GM12878 (cell line): ENCODE data around the gene THUMPD3. TPM values are rescaled to one million over a fixed set of nuclear protein-coding genes. Genes with fewer than 3 reads are reported as not detected.

Experiments
- ATAC-seq: fragments of 200-7000 bp; cut with Tn5 transposase; 3 replicates; pipeline ENCODE4 v1.9.1; 2020; ENCODE audit warnings: mild to moderate bottlenecking, moderate library complexity
- BruUV-seq: library from RNA; stranded (reverse); fragments of 400-500 nt; replicated peaks from 2 replicates; lab custom pipeline; 2021; lab: Mats Ljungman, UMichigan
- CTCF ChIA-PET: fragments of 300-600 bp; sonication (Branson Sonifier 250); formaldehyde crosslinking; extraction: SDS; loops from one replicate; lab custom pipeline; 2021; ENCODE audit warnings: inconsistent platforms; lab: Yijun Ruan, JAX
- POLR2A ChIA-PET: fragments of 350-600 bp; formaldehyde crosslinking; extraction: SDS; loops from one replicate; lab custom pipeline; 2021; ENCODE audit warnings: inconsistent platforms; lab: Charles Lee
- RAD21 ChIA-PET: fragments of 300-600 bp; sonication (Branson Sonifier 250); formaldehyde crosslinking; loops from one replicate; lab custom pipeline; 2023; ENCODE audit warnings: antibody characterized with exemption; ENCODE audit not compliant: unreplicated experiment; lab: Charles Lee
- SMC1A ChIA-PET: fragments of 300-600 bp; sonication (Branson Sonifier 250); formaldehyde crosslinking; loops from one replicate; lab custom pipeline; 2023; ENCODE audit not compliant: unreplicated experiment, uncharacterized antibody; lab: Charles Lee
- DNase-seq: peaks from one replicate; pipeline ENCODE4 v3.0.0-alpha.2; 2011; ENCODE audit warnings: low read depth, low spot score
- FAIRE-seq: peaks from 3 replicates; lab custom pipeline; 2011; peaks lifted over from hg19 to GRCh38; lab: Jason Lieb, UNC
- H2AFZ ChIP-seq: 2 replicates; pipeline ENCODE4 v1.6.0; 2011; ENCODE audit warnings: low read depth, low read length, control low read depth; ENCODE audit not compliant: control insufficient read depth
- H3K27ac ChIP-seq: 2 replicates; pipeline ENCODE4 v1.5.1; 2011; ENCODE audit warnings: control low read depth; ENCODE audit not compliant: control insufficient read depth, insufficient read depth
- H3K27me3 ChIP-seq, 2 experiments: replicated peaks in 1 of 2; 2 replicates each; pipeline versions ENCODE4 v1.6.0 to v1.6.1; 2011; ENCODE audit warnings: low read length in 1 of 2; ENCODE audit not compliant: control insufficient read depth in 2 of 2, insufficient read depth in 2 of 2
- H3K36me3 ChIP-seq, 2 experiments: 2 replicates each; pipeline ENCODE4 v1.5.1; 2011; ENCODE audit warnings: low read length in 1 of 2; ENCODE audit not compliant: control insufficient read depth in 2 of 2, insufficient read depth in 2 of 2
- H3K4me1 ChIP-seq: 2 replicates; pipeline ENCODE4 v1.6.1; 2011; ENCODE audit warnings: mild to moderate bottlenecking, low read length, moderate library complexity, mixed read lengths; ENCODE audit not compliant: control insufficient read depth, insufficient read depth
- H3K4me2 ChIP-seq: 2 replicates; pipeline ENCODE4 v1.6.0; 2011; ENCODE audit warnings: control low read depth; ENCODE audit not compliant: control insufficient read depth, insufficient read depth
- H3K4me3 ChIP-seq: fragments of 200-600 bp; sonication (generic); 2 replicates; pipeline ENCODE4 v1.5.1; 2016
- H3K79me2 ChIP-seq: 2 replicates; pipeline ENCODE4 v1.6.0; 2011; ENCODE audit warnings: low read length; ENCODE audit not compliant: control insufficient read depth, insufficient read depth
- H3K9ac ChIP-seq: 2 replicates; pipeline ENCODE4 v1.8.0; 2011; ENCODE audit warnings: low read length, control low read depth, mixed read lengths; ENCODE audit not compliant: control insufficient read depth, insufficient read depth
- H3K9me3 ChIP-seq: replicated peaks from 3 replicates; pipeline ENCODE4 v1.5.1; 2011; ENCODE audit warnings: mild to moderate bottlenecking, low read length; ENCODE audit not compliant: control insufficient read depth, insufficient read depth
- H4K20me1 ChIP-seq: 2 replicates; pipeline ENCODE4 v1.6.0; 2011; ENCODE audit not compliant: control insufficient read depth, insufficient read depth
- ASH2L ChIP-seq: fragments of 300-600, 200-600 bp; sonication (generic); IDR thresholded peaks from 2 replicates; pipeline ENCODE4 v1.6.1; 2017; ENCODE audit warnings: low read depth, mild to moderate bottlenecking, borderline replicate concordance
- EP300 ChIP-seq, 2 experiments: fragments of 150-350 bp in 1 of 2; IDR thresholded peaks; 2 replicates each; pipeline ENCODE4 v1.6.1; 2011 to 2012; ENCODE audit warnings: low read depth in 2 of 2, low read length in 2 of 2, borderline replicate concordance in 1 of 2, improper control_type of control experiment in 1 of 2, inconsistent platforms in 1 of 2; ENCODE audit not compliant: control insufficient read depth in 1 of 2
- EZH2 ChIP-seq: IDR thresholded peaks from 2 replicates; pipeline ENCODE4 v1.6.1; 2012; ENCODE audit warnings: low read depth, mild to moderate bottlenecking, control low read depth, inconsistent platforms, low read length, borderline replicate concordance; ENCODE audit not compliant: control insufficient read depth
- KLF5 ChIP-seq: fragments of 450-650 bp; IDR thresholded peaks from 2 replicates; pipeline ENCODE4 v1.6.1; 2014; ENCODE audit warnings: mild to moderate bottlenecking; ENCODE audit not compliant: partially characterized antibody
- MTA2 ChIP-seq: fragments of 450-650 bp; IDR thresholded peaks from 2 replicates; pipeline ENCODE4 v1.6.1; 2016; ENCODE audit warnings: low read depth, mild to moderate bottlenecking, moderate library complexity
- MYB ChIP-seq: fragments of 150-350 bp; IDR thresholded peaks from 2 replicates; pipeline ENCODE4 v1.6.1; 2014; ENCODE audit warnings: mild to moderate bottlenecking, low read depth, low read length, borderline replicate concordance
- PML ChIP-seq: IDR thresholded peaks from 2 replicates; pipeline ENCODE4 v1.6.1; 2012; ENCODE audit warnings: low read length, inconsistent platforms
- POLR2A ChIP-seq: IDR thresholded peaks from 2 replicates; pipeline ENCODE4 v1.6.1; 2011; ENCODE audit warnings: low read depth, mild to moderate bottlenecking, low read length
- ZBED1 ChIP-seq: IDR thresholded peaks from 2 replicates; pipeline ENCODE4 v1.6.1; 2016; ENCODE audit warnings: borderline replicate concordance
- ZNF207 ChIP-seq: fragments of 450-650 bp; IDR thresholded peaks from 2 replicates; pipeline ENCODE4 v1.6.1; 2014; ENCODE audit warnings: antibody characterized with exemption, mild to moderate bottlenecking, borderline replicate concordance
- WGBS: methylation state at CpG from one replicate; pipeline ENCODE4 v1.1.6; 2016; ENCODE audit warnings: low lambda C conversion rate; ENCODE audit not compliant: insufficient replicate concordance, insufficient coverage; ENCODE audit errors: missing lambda C conversion rate; 5-methylcytosine and 5-hydroxymethylcytosine counted together
- in situ Hi-C: fragments of 300-500 bp; cut with MboI; formaldehyde crosslinking; loops from 9 replicates; pipeline ENCODE4 v1.14.3; 2018; ENCODE audit warnings: mixed read lengths
- intact Hi-C: fragments of 100-400 bp; cut with micrococcal nuclease; formaldehyde crosslinking; loops from one replicate; pipeline ENCODE4 v1.14.2; 2022; ENCODE audit not compliant: unreplicated experiment
- polyA plus RNA-seq, 11 experiments: library from polyadenylated mRNA; depleted of rRNA in 4 of 11; unstranded in 6 of 11; stranded (reverse) in 5 of 11; fragments of >200 nt; fragmentation: Nextera tagmentation in 4 of 11; fragmentation: Illumina TruSeq in 1 of 11; extraction: Ambion mirVana in 4 of 11; extraction: Trizol in 1 of 11; gene quantifications; 1 replicate in 1 of 11; 2 replicates in 10 of 11; pipeline versions ENCODE4 v1.2.1 to v1.2.3, GENCODE V29; 2011 to 2016; ENCODE audit warnings: inconsistent platforms in 2 of 11, missing spikeins in 2 of 11, low read depth in 1 of 11
- total RNA-seq, 4 experiments: library from RNA; depleted of rRNA in 3 of 4; stranded (reverse); fragments of >200 nt in 3 of 4; fragmentation: Illumina TruSeq in 1 of 4; extraction: Trizol in 1 of 4; gene quantifications; 2 replicates each; pipeline versions ENCODE4 v1.2.1 to v1.2.3, GENCODE V29; 2013 to 2021
- TF ChIP-seq, protein P1 (sequence below): fragments of 450-650 bp; IDR thresholded peaks from 2 replicates; pipeline ENCODE4 v1.6.1; 2018; ENCODE audit warnings: borderline replicate concordance, mild to moderate bottlenecking; ENCODE audit not compliant: partially characterized antibody

The THUMPD3 gene
- total and polyA plus RNA-seq, 10 of the 15 experiments (the other 5 are each of a cell fraction or from before 2014, with no cell fraction given): 28.7 to 47.4 (median 41.8) TPM

- H3K9ac ChIP-seq: no peak overlapping the region
- H3K27ac ChIP-seq: no peak overlapping the region
- no peaks in the 10 kb centered on the region for H3K27me3 ChIP-seq
- no peak for FAIRE-seq
- in situ Hi-C loops: no loop called here
- RAD21 ChIA-PET: interaction anchor here (1.0 to 1.5 kb wide), 2 partner anchors 10 to 36 kb away, joined by 3 to 5 read pairs; no protein-coding TSS in a partner anchor
- intact Hi-C loops: no loop called here
- H3K4me2 ChIP-seq: no peak overlapping the region
- peaks cover 3 to 43% of the 10 kb centered on the region in 2 experiments for H3K36me3 ChIP-seq
- DNase-seq: no peak
- peaks cover 13% of the 10 kb centered on the region for H3K79me2 ChIP-seq
- SMC1A ChIA-PET: interaction anchor here (1.2 to 2.3 kb wide), 2 partner anchors 9 to 23 kb away, joined by 3 to 13 read pairs; no protein-coding TSS in a partner anchor
- TF ChIP-seq ZBED1 (no peak), POLR2A (0 out of 2 replicates have a peak, but pooled peaks have one; percentile 12)
- TF ChIP-seq, all 136 proteins: peak for 1
- Histone ChIP-seq H3K4me1 (no peaks in the 10 kb centered on the region), H2AFZ (no peak overlapping the region), H3K4me3 (no peak overlapping the region), H3K9me3 (no peaks in the 10 kb centered on the region), H4K20me1 (no peaks in the 10 kb centered on the region; the same call in 1 of the 2 replicates)
- POLR2A ChIA-PET: interaction anchor here (0.7 to 1.2 kb wide), 2 partner anchors 11 to 23 kb away, joined by 3 to 5 read pairs; no protein-coding TSS in a partner anchor
- ATAC-seq: no peak
- TSS peak; percentile 39 for BruUV-seq
- WGBS: 97% methylated on average over 2 of the region's 2 CpGs
- CTCF ChIA-PET: interaction anchor here (1.7 kb wide), 1 partner anchor 11 kb away, joined by 4 read pairs; no protein-coding TSS in a partner anchor
These were observed 22.6 kb downstream of the THUMPD3 start for GRCh38 chr3:9385187-9386077.

DNA sequence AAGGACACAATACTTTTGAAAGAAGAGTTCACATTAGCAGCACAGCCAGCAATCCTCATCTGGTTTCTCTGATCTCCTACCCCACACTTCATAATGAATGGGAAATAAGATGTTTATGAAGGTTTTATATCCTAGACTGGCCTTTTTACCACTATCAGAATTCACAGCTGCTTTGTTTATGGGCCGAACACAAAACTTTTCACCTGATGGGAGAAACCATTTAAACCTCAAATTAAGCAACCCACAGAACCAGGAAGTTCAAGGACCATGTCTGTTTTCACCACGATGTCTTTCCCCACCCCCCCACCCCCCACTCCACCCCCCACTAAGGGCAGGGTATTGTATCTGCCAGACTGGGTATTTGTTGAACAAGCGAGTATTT lies 23.2 kb downstream of the THUMPD3 start:
- Histone ChIP-seq H2AFZ (no peak overlapping the region), H3K9me3 (no peaks in the 10 kb centered on the region), H3K36me3 (peaks cover 3 to 50% of the 10 kb centered on the region in 2 experiments), H4K20me1 (no peaks in the 10 kb centered on the region; the same call in 1 of the 2 replicates), H3K79me2 (peaks cover 20% of the 10 kb centered on the region), H3K4me3 (no peak overlapping the region), H3K4me1 (no peaks in the 10 kb centered on the region), H3K4me2 (no peak overlapping the region), H3K9ac (no peak overlapping the region), H3K27me3 (no peaks in the 10 kb centered on the region), H3K27ac (no peak overlapping the region)
- ChIA-PET SMC1A (interaction anchor here (0.8 to 1.2 kb wide), 2 partner anchors 9 to 24 kb away, joined by 3 read pairs; no protein-coding TSS in a partner anchor), RAD21 (interaction anchor here (1.0 kb wide), 1 partner anchor 10 kb away, joined by 3 read pairs; no protein-coding TSS in a partner anchor), CTCF (no interaction called here), POLR2A (interaction anchor here (0.7 to 1.2 kb wide), 2 partner anchors 10 to 24 kb away, joined by 3 to 5 read pairs; no protein-coding TSS in a partner anchor)
- no peak for DNase-seq
- no peak for FAIRE-seq
- WGBS: 70% methylated on average over 3 of the region's 3 CpGs
- BruUV-seq: no TSS peak
- intact Hi-C loops (no loop called here), in situ Hi-C loops (no loop called here)
- no peak for ATAC-seq
- no peak for TF ChIP-seq MTA2
- TF ChIP-seq EP300 (IDR thresholded peaks at IDR 0.05; ENCODE audit: borderline replicate concordance in 1 of 2, control insufficient read depth in 1 of 2, low read depth in 2 of 2, low read length in 2 of 2): no peak
- TF ChIP-seq ASH2L: no peak
- no peak for TF ChIP-seq PML
- TF ChIP-seq MYB: no peak
- TF ChIP-seq ZNF207: no peak
- TF ChIP-seq, protein P1, sequence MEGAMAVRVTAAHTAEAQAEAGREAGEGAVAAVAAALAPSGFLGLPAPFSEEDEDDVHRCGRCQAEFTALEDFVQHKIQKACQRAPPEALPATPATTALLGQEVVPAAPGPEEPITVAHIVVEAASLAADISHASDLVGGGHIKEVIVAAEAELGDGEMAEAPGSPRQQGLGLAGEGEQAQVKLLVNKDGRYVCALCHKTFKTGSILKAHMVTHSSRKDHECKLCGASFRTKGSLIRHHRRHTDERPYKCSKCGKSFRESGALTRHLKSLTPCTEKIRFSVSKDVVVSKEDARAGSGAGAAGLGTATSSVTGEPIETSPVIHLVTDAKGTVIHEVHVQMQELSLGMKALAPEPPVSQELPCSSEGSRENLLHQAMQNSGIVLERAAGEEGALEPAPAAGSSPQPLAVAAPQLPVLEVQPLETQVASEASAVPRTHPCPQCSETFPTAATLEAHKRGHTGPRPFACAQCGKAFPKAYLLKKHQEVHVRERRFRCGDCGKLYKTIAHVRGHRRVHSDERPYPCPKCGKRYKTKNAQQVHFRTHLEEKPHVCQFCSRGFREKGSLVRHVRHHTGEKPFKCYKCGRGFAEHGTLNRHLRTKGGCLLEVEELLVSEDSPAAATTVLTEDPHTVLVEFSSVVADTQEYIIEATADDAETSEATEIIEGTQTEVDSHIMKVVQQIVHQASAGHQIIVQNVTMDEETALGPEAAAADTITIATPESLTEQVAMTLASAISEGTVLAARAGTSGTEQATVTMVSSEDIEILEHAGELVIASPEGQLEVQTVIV: no peak
- no peak for TF ChIP-seq KLF5
- TF ChIP-seq EZH2: no peak
